ENCODE data around the gene CELA3B.

Gene CELA3B

DNA sequence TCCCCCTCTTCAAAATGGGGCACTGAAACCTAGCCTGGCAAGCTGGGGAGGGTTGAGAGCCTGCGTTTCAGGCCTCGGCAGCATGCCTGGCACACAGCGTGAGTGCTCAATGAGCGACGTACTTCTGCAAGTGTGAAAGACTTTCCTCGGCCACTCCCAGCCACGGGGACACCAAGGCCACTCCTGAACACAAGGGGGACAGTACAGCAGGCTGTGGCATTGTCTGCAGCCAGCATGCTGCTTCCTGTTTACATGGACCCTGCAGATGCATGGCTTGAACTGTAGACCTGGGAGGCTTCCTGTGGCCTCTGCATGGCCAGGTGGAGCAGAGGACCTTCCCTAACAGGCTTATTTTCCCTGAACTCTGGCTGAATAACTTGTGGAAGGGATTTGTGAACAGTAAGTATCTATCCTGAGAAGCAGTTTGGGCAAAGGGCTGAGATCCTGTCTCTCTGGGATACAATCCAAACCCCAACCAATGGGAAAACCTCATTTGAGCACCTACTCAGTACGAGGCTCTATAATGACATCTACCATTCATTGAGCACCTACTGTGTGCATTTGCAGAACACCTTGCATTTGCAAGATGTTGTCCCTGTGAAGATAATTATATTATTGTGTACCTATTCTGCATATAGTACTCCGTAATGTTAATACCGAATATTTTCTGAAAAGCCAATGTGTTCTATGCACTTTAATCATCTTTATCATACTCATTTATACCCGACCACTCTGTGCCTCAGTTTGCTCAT, 29.8 kb upstream of the CELA3B start:
- TF ChIP-seq ZFX (IDR thresholded peaks at IDR 0.05; ENCODE audit: borderline replicate concordance), result no peak
- TF ChIP-seq, protein P1, sequence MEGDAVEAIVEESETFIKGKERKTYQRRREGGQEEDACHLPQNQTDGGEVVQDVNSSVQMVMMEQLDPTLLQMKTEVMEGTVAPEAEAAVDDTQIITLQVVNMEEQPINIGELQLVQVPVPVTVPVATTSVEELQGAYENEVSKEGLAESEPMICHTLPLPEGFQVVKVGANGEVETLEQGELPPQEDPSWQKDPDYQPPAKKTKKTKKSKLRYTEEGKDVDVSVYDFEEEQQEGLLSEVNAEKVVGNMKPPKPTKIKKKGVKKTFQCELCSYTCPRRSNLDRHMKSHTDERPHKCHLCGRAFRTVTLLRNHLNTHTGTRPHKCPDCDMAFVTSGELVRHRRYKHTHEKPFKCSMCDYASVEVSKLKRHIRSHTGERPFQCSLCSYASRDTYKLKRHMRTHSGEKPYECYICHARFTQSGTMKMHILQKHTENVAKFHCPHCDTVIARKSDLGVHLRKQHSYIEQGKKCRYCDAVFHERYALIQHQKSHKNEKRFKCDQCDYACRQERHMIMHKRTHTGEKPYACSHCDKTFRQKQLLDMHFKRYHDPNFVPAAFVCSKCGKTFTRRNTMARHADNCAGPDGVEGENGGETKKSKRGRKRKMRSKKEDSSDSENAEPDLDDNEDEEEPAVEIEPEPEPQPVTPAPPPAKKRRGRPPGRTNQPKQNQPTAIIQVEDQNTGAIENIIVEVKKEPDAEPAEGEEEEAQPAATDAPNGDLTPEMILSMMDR (IDR thresholded peaks at IDR 0.05), result no peak
- no peak overlapping the region for H3K27ac ChIP-seq

DNA sequence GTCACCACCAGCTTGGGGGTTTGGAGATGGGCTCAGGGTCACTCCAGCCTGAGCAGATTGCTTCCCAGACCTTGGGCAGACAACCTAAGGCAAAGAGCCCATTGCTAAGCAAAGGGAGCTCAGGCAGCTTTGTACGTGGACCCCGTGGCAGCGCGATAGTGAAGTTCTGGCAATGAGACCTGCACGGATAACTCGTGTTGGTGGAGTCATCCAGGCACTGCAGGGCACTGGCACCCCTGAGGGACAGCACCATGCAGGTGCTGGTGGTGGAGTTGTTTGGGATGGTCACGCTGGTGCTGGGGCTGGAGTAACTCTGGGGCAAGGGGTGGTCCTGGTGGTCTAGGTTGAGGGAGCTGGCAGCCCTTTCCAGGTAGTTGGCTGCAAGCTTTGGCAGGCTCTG, 26.1 kb upstream of the CELA3B start:
- no peak overlapping the region for H3K27ac ChIP-seq
- TF ChIP-seq, protein P1 (IDR thresholded peaks at IDR 0.05), result no peak
- no peak for TF ChIP-seq ZFX (IDR thresholded peaks at IDR 0.05; ENCODE audit: borderline replicate concordance)

DNA sequence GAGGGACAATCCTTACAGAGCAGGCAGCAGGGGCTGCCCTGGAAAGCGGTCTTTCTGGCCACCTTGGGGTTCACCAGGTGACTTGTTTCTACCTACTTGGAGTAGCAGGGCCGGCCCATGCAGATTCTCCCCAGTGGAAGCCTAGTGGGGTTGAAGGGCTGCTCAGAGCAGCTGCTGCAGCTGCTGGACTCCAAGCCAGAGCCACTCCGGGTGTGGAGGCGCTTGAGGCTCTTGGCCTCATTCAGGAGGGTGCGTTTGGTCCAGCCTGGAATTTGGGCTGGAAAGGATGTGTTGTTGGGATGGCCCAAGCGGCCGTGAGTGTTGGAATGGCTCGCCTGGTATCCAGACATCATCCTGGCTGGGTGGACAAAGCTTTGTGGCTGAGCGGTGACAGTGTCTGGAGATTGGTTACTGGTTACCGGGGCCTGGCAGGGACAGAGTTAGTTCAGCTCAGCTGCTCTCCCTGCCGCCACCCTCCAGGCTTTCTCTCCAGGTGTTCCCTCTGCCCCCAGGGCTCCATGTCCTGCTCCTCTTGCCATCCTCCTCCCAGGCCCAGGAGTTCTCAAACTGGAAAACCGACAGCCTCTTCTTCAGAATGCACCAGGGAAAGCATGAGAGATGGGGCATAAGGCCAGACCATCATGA, 25.5 kb upstream of the CELA3B start:
- TF ChIP-seq, protein P1 (IDR thresholded peaks at IDR 0.05), result no peak
- TF ChIP-seq ZFX (IDR thresholded peaks at IDR 0.05; ENCODE audit: borderline replicate concordance), result no peak
- no peak overlapping the region for H3K27ac ChIP-seq

DNA sequence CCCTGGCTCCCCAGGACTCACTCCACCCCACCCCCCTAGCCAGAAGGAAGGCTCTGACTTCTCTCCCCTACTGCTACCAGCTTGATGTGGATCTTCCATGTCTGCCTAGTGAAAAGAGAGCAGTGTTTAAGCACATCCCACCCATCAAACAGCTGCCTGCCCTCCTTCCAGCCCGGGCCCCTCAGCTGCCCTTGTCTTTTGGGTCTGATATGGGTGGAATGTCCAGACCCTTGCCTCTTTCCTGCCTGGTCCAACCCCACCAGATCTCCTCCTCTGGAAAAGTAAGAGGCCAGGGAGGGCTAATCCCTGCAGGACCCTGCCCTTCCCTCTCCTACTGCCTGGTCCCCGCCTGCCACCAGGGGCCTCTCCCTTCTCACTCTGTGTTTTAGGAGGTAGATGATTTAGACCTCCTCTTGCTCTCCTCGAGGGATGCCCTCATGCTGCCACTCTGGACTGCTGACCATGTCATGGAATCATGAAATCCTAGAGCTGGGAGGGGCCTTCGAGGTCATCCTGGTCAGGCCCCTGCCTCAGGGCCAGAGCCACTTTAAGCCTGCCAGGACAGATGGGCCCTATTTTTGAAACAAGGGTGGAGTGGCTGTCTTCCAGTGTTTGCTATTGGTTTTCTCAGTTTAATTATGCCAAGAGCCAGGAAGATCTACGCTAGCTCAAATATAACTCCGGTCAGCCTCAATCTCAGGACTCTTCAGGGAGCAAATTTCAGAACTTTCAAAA, 23.9 kb upstream of the CELA3B start:
- H3K27ac ChIP-seq, result no peak overlapping the region
- TF ChIP-seq, protein P1 (IDR thresholded peaks at IDR 0.05), result no peak
- TF ChIP-seq ZFX (IDR thresholded peaks at IDR 0.05; ENCODE audit: borderline replicate concordance), result no peak

DNA sequence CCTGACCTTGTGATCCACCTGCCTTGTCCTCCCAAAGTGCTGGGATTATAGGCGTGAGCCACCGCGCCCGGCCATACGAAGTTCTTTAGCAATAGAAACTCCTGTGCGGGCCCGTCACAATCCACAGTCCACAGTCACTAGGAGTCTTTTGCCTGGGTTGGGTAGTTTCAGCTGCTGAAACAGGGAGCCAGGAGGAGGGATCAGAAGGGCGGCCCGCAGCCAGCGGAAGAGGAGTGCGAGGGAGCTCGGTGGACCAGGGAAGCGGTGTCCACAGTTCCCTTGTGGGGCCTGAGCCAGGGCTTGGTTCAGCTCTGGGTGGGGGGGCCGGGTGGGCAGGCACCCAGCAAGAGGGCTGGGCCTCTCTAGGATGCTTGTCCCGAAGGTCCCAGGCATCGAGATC, 21.8 kb upstream of the CELA3B start:
- no peak overlapping the region for H3K27ac ChIP-seq
- no peak for TF ChIP-seq ZFX (IDR thresholded peaks at IDR 0.05; ENCODE audit: borderline replicate concordance)

DNA sequence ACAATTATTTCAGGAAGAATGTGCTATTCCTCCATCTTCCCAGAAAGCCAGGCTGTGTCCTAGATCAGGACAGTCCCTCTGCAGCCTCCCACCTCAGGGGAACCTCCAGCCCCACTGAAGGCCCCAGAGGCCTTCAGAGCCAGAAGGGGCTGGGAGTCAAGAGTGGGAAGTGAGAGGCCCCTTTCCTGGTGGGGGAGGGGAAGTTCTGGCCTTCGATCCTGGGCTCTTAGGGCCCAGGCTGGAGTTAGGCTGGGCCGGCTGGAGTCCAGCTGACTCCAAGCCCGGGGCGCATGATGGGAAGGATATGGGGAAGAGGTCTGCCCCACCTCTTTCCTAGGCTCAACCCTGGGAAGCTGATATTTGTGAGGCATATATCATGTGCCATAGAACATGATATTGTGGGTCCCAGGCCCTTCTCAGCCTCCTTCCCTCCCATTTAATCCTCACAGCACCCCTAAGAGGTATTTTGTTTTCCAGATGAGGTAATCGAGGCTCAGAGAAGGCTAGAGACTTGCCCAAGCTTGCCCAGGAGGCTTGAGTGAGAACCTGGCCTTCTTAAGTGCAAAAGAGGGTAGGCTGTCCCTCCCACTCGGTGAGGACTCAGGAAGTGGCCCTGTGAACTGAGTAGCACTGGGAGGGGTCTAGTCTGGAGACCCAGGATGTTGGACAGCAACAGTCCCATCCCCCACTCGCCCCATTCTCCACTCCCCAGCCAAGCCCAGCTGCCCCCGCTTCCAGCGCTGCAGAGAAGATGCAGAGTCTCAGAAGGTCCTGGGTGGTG, 21.1 kb upstream of the CELA3B start:
- TF ChIP-seq ZFX (IDR thresholded peaks at IDR 0.05; ENCODE audit: borderline replicate concordance), result no peak
- TF ChIP-seq, protein P1 (IDR thresholded peaks at IDR 0.05), result no peak
- no peak overlapping the region for H3K27ac ChIP-seq
